HepG2 (cell line): ENCODE data around the gene NOM1. TPM values are rescaled to one million over a fixed set of nuclear protein-coding genes. Genes with fewer than 3 reads are reported as not detected.
"Not testable (repeated sequence)": the region's sequence is repeated elsewhere in the genome, so short reads cannot be mapped to it uniquely, and the experiment has no call there.

ENCODE experiments used
- ATAC-seq: fragments of 200-7000 bp; cut with Tn5 transposase; 3 replicates; pipeline ENCODE4 v1.9.1; 2020; ENCODE audit warnings: mild to moderate bottlenecking, moderate library complexity
- BruUV-seq: library from RNA; stranded (reverse); fragments of 400-500 nt; replicated peaks from 2 replicates; lab custom pipeline; 2021; lab: Mats Ljungman, UMichigan
- CTCF ChIA-PET: fragments of 300-600 bp; formaldehyde crosslinking; extraction: SDS; loops from one replicate; lab custom pipeline; 2021; ENCODE audit warnings: low total read pairs, inconsistent platforms, low intra/inter-chr PET ratio; lab: Yijun Ruan, JAX
- POLR2A ChIA-PET: fragments of 350-600 bp; sonication (Branson Sonifier 250); formaldehyde crosslinking; loops from one replicate; lab custom pipeline; 2020; ENCODE audit warnings: antibody characterized with exemption, inconsistent platforms; lab: Yijun Ruan, JAX
- DNase-seq: peaks from one replicate; pipeline ENCODE4 v3.0.0-alpha.2; 2015; ENCODE audit warnings: low spot score
- FAIRE-seq: peaks from 3 replicates; lab custom pipeline; 2011; peaks lifted over from hg19 to GRCh38; lab: Jason Lieb, UNC
- H2AFZ ChIP-seq: one replicate; pipeline ENCODE4 v1.6.1; 2011; ENCODE audit warnings: low read length, inconsistent platforms
- H3K27ac ChIP-seq: fragments of 300-600 bp; 3 replicates; pipeline ENCODE4 v1.8.0; 2011; ENCODE audit warnings: mixed run types, mild to moderate bottlenecking, mixed read lengths, low read length, inconsistent platforms; ENCODE audit not compliant: insufficient read depth; ENCODE audit errors: extremely low read length
- H3K27me3 ChIP-seq, 2 experiments: fragments of 200-600 bp in 1 of 2; 2 replicates in 1 of 2; 3 replicates in 1 of 2; pipeline versions ENCODE4 v1.6.0 to v1.8.0; 2011; ENCODE audit warnings: low read length in 2 of 2, mild to moderate bottlenecking in 2 of 2, moderate library complexity in 2 of 2, inconsistent platforms in 1 of 2; ENCODE audit not compliant: insufficient read depth in 2 of 2, control insufficient read depth in 1 of 2
- H3K36me3 ChIP-seq, 2 experiments: fragments of 200-600 bp in 1 of 2; replicated peaks in 1 of 2; 2 replicates in 1 of 2; 3 replicates in 1 of 2; pipeline versions ENCODE4 v1.5.1 to v1.8.0; 2011; ENCODE audit warnings: low read length in 2 of 2, inconsistent platforms in 1 of 2; ENCODE audit not compliant: insufficient read depth in 2 of 2, control insufficient read depth in 1 of 2
- H3K4me1 ChIP-seq: 2 replicates; pipeline ENCODE4 v1.5.1; 2012; ENCODE audit warnings: low read length, inconsistent platforms; ENCODE audit not compliant: insufficient read depth
- H3K4me2 ChIP-seq: 2 replicates; pipeline ENCODE4 v1.6.0; 2011; ENCODE audit warnings: low read depth, low read length, inconsistent platforms
- H3K4me3 ChIP-seq, 3 experiments: fragments of 200-600 bp in 1 of 3; sonication (generic), shearing (Covaris generic) in 1 of 3; replicated peaks in 1 of 3; 2 replicates each; pipeline ENCODE4 v1.5.1; 2011 to 2016; ENCODE audit warnings: low read length in 3 of 3, inconsistent platforms in 2 of 3, low read depth in 2 of 3, mild to moderate bottlenecking in 2 of 3, control low read depth in 1 of 3, mixed read lengths in 1 of 3; ENCODE audit not compliant: insufficient read depth in 1 of 3
- H3K79me2 ChIP-seq: one replicate; pipeline ENCODE4 v1.6.1; 2011; ENCODE audit warnings: low read length, inconsistent platforms; ENCODE audit not compliant: insufficient read depth
- H3K9ac ChIP-seq: 2 replicates; pipeline ENCODE4 v1.6.0; 2011; ENCODE audit warnings: mild to moderate bottlenecking, low read depth, low read length, inconsistent platforms; ENCODE audit not compliant: insufficient read depth
- H3K9me3 ChIP-seq: 2 replicates; pipeline ENCODE4 v1.5.1; 2012; ENCODE audit warnings: mild to moderate bottlenecking, low read length
- H4K20me1 ChIP-seq: 2 replicates; pipeline ENCODE4 v1.6.0; 2011; ENCODE audit warnings: inconsistent platforms, mild to moderate bottlenecking, low read length, moderate library complexity; ENCODE audit not compliant: insufficient read depth
- ESRRA ChIP-seq: sonication (generic); formaldehyde crosslinking; IDR thresholded peaks from 2 replicates; pipeline ENCODE4 v1.5.1; 2020; ENCODE audit warnings: mild to moderate bottlenecking, low read depth, missing genetic modification reagents
- HNF1B ChIP-seq: sonication (generic); formaldehyde crosslinking; IDR thresholded peaks from 2 replicates; pipeline ENCODE4 v1.5.1; 2020; ENCODE audit warnings: mild to moderate bottlenecking, moderate library complexity, missing genetic modification reagents
- JUNB ChIP-seq: sonication (generic); formaldehyde crosslinking; IDR thresholded peaks from 2 replicates; pipeline ENCODE4 v1.8.0; 2022; ENCODE audit warnings: missing genetic modification reagents, mild to moderate bottlenecking, borderline replicate concordance
- NAIF1 ChIP-seq: sonication (generic); formaldehyde crosslinking; IDR thresholded peaks from 2 replicates; pipeline ENCODE4 v1.5.0; 2020; ENCODE audit warnings: mild to moderate bottlenecking, missing genetic modification reagents, borderline replicate concordance
- ZBTB3 ChIP-seq: sonication (generic); formaldehyde crosslinking; IDR thresholded peaks from 2 replicates; pipeline ENCODE4 v1.4.0; 2020; ENCODE audit warnings: low read depth, mild to moderate bottlenecking, moderate library complexity, missing genetic modification reagents, borderline replicate concordance
- ZFYVE20 ChIP-seq: sonication (generic); formaldehyde crosslinking; IDR thresholded peaks from 2 replicates; pipeline ENCODE4 v1.8.0; 2023; ENCODE audit warnings: low read depth, mild to moderate bottlenecking, moderate library complexity, missing genetic modification reagents, borderline replicate concordance
- ZNF572 ChIP-seq: sonication (generic); formaldehyde crosslinking; IDR thresholded peaks from 2 replicates; pipeline ENCODE4 v1.5.1; 2020; ENCODE audit warnings: mild to moderate bottlenecking, missing genetic modification reagents
- WGBS: methylation state at CpG from one replicate; pipeline ENCODE4 v1.1.6; 2017; ENCODE audit warnings: low lambda C conversion rate; 5-methylcytosine and 5-hydroxymethylcytosine counted together
- in situ Hi-C: cut with HindIII; loops from 2 replicates; pipeline ENCODE4 v1.10.0; 2017; ENCODE audit warnings: low pct_unique_long_range_greater_than_20kb; ENCODE audit not compliant: extremely low pct_ligation_motif_present
- intact Hi-C: fragments of 100-400 bp; cut with micrococcal nuclease; formaldehyde crosslinking; loops from one replicate; pipeline ENCODE4 v1.10.0; 2022; ENCODE audit not compliant: unreplicated experiment
- polyA plus RNA-seq, 8 experiments: library from polyadenylated mRNA; depleted of rRNA in 3 of 8; stranded (reverse) in 7 of 8; unstranded in 1 of 8; fragments of >200 nt; fragmentation: Illumina TruSeq in 4 of 8; extraction: Trizol in 4 of 8; gene quantifications; 2 replicates each; pipeline versions ENCODE4 v1.2.1 to v1.2.3, GENCODE V29; 2011 to 2016; ENCODE audit warnings: low read depth in 4 of 8, missing spikeins in 1 of 8, mixed read lengths in 1 of 8; ENCODE audit not compliant: insufficient read depth in 1 of 8
- total RNA-seq, 5 experiments: library from RNA; depleted of rRNA; stranded (reverse); fragments of >200 nt; fragmentation: Illumina TruSeq; extraction: Trizol; gene quantifications; 2 replicates each; pipeline ENCODE4 v1.2.3, GENCODE V29; 2016; ENCODE audit warnings: low read depth in 1 of 5

Gene NOM1
- total and polyA plus RNA-seq, 2 of the 13 experiments (the other 11 are each of a cell fraction or from before 2014, with no cell fraction given), result 14.2 to 26.2 TPM

- POLR2A ChIA-PET, result interaction anchor here (0.9 to 1.7 kb wide), 2 partner anchors 22 to 57 kb away, joined by 3 to 9 read pairs; partner anchors contain the start of gene LMBR1
- in situ Hi-C loops, result loop anchor here (5.0 to 25.0 kb wide), 2 partner anchors 187 to 312 kb away; partner anchors contain the start of gene UBE3C
- Histone ChIP-seq H3K4me1 (peaks cover 30% of the 10 kb centered on the region), H3K27ac (peak overlapping the region; percentile 74), H3K36me3 (peaks cover 16 to 34% of the 10 kb centered on the region in 2 experiments), H3K79me2 (peaks cover 34% of the 10 kb centered on the region), H4K20me1 (peaks cover 6% of the 10 kb centered on the region), H3K4me2 (peak overlapping the region; percentile 86), H3K27me3 (0 out of 5 replicates have a peak, but pooled peaks cover 2% of the 10 kb centered on the region in 2 experiments), H3K4me3 (peak overlapping the region; percentile 93 to 95 (median 93)), H2AFZ (no peak overlapping the region), H3K9ac (peak overlapping the region; percentile 79), H3K9me3 (no peaks in the 10 kb centered on the region)
- BruUV-seq, result no TSS peak
- ATAC-seq (no peak), DNase-seq (no peak), FAIRE-seq (no peak)
- TF ChIP-seq ZBTB3 (no peak), ZFYVE20 (no peak), NAIF1 (CRISPR knock-in tag) (0 out of 2 replicates have a peak, but pooled peaks have one; percentile 4), HNF1B (CRISPR knock-in tag) (peak; percentile 12; the same call in 1 of the 2 replicates), JUNB (CRISPR knock-in tag) (0 out of 2 replicates have a peak, but pooled peaks have one; percentile 18), ZNF572 (CRISPR knock-in tag) (0 out of 2 replicates have a peak, but pooled peaks have one; percentile 50), ESRRA (peak; percentile 10; the same call in 1 of the 2 replicates)
- WGBS, result 2% methylated on average over 21 of the region's 21 CpGs
- intact Hi-C loops, result loop anchor here (5.0 kb wide), 1 partner anchor 57 kb away; no protein-coding TSS in a partner anchor
- CTCF ChIA-PET, result no interaction called here
Observed at GRCh38 chr7:156950381-156950858, 908 bp downstream of the NOM1 start.

- H3K27ac ChIP-seq, H3K4me2 ChIP-seq, H3K9me3 ChIP-seq, H3K9ac ChIP-seq, FAIRE-seq, H2AFZ ChIP-seq, H3K27me3 ChIP-seq, ATAC-seq, BruUV-seq, DNase-seq, CTCF ChIA-PET, POLR2A ChIA-PET, H3K4me3 ChIP-seq, H4K20me1 ChIP-seq: not testable (repeated sequence)
- H3K36me3 ChIP-seq, result peaks cover 24 to 54% of the 10 kb centered on the region in 2 experiments
- peaks cover 20% of the 10 kb centered on the region for H3K4me1 ChIP-seq
- peaks cover 39% of the 10 kb centered on the region for H3K79me2 ChIP-seq
- 86% methylated on average over 11 of the region's 12 CpGs for WGBS
- intact Hi-C loops (loop anchor here (5.0 kb wide), 1 partner anchor 54 kb away; no protein-coding TSS in a partner anchor), in situ Hi-C loops (loop anchor here (5.0 to 25.0 kb wide), 2 partner anchors 184 to 309 kb away; partner anchors contain the start of gene UBE3C)
Observed at GRCh38 chr7:156953215-156953614, 3.7 kb downstream of the NOM1 start.
